ENCODE measurements around the gene MILR1. TPM values are rescaled to one million over a fixed set of nuclear protein-coding genes. Genes with fewer than 3 reads are reported as not detected.

The MILR1 gene
- polyA plus RNA-seq, 2 of the 4 experiments (the other 2 are of a cell fraction): 2.3 to 12.2 TPM

GRCh38 chr17:64497565-64498035, 48.7 kb downstream of the MILR1 start:
- CTCF ChIA-PET: interaction anchor here (0.6 to 12.8 kb wide), 13 partner anchors 9 to 194 kb away, joined by 3 to 300 read pairs (median 4); partner anchors contain the start of genes CEP95 and DDX5
- 52% methylated on average over 4 of the region's 4 CpGs for WGBS (ENCODE audit: missing lambda C conversion rate)

GRCh38 chr17:64498308-64499203, 49.6 kb downstream of the MILR1 start:
- ChIA-PET CTCF (interaction anchor here (0.6 to 12.8 kb wide), 7 partner anchors 8 to 185 kb away, joined by 3 to 300 read pairs (median 4); partner anchors contain the start of genes CEP95 and DDX5), POLR2A (interaction anchor here (0.8 to 3.3 kb wide), 4 partner anchors 8 to 148 kb away, joined by 3 to 132 read pairs (median 6); partner anchors contain the start of genes CEP95 and DDX5)
- no peak for FAIRE-seq
- Histone ChIP-seq H3K9me3 (no peaks in the 10 kb centered on the region), H3K4me2 (peak overlapping the region; percentile 86; the same call in 2 of the 3 replicates), H3K27ac (no peak overlapping the region), H3K4me1 (peaks cover 71% of the 10 kb centered on the region), H3K4me3 (no peak overlapping the region)
- ATAC-seq: no peak
- WGBS (ENCODE audit: missing lambda C conversion rate): 72% methylated on average over 7 of the region's 7 CpGs
- DNase-seq (ENCODE audit: low read depth in 1 of 2, low spot score in 1 of 2): no peak
- TF ChIP-seq GATA3 (IDR thresholded peaks at IDR 0.05; ENCODE audit: borderline replicate concordance): no peak
- TF ChIP-seq, protein P1, sequence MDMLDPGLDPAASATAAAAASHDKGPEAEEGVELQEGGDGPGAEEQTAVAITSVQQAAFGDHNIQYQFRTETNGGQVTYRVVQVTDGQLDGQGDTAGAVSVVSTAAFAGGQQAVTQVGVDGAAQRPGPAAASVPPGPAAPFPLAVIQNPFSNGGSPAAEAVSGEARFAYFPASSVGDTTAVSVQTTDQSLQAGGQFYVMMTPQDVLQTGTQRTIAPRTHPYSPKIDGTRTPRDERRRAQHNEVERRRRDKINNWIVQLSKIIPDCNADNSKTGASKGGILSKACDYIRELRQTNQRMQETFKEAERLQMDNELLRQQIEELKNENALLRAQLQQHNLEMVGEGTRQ (IDR thresholded peaks at IDR 0.05): no peak
- TF ChIP-seq TP53 (CRISPR knock-in tag; IDR thresholded peaks at IDR 0.05): peak; percentile 98
- no peak for TF ChIP-seq FOSL2 (IDR thresholded peaks at IDR 0.05)
- TF ChIP-seq FOSL2 (CRISPR knock-in tag; IDR thresholded peaks at IDR 0.05): peak; percentile 3
- 0 out of 2 replicates have a peak, but pooled peaks have one; percentile 19 for TF ChIP-seq ZSCAN20 (CRISPR knock-in tag; IDR thresholded peaks at IDR 0.05)
- peak; percentile 97 for TF ChIP-seq TFCP2L1 (CRISPR knock-in tag; IDR thresholded peaks at IDR 0.05)
- TF ChIP-seq CHD2 (IDR thresholded peaks at IDR 0.05; ENCODE audit: low read length, partially characterized antibody): peak; percentile 41
- peak; percentile 99 for TF ChIP-seq POLR2AphosphoS2 (conservative IDR thresholded peaks at IDR 0.05; ENCODE audit: low read length)
- TF ChIP-seq, protein P2, sequence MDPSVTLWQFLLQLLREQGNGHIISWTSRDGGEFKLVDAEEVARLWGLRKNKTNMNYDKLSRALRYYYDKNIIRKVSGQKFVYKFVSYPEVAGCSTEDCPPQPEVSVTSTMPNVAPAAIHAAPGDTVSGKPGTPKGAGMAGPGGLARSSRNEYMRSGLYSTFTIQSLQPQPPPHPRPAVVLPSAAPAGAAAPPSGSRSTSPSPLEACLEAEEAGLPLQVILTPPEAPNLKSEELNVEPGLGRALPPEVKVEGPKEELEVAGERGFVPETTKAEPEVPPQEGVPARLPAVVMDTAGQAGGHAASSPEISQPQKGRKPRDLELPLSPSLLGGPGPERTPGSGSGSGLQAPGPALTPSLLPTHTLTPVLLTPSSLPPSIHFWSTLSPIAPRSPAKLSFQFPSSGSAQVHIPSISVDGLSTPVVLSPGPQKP (IDR thresholded peaks at IDR 0.05; ENCODE audit: low read depth, low read length): no peak
- peak; percentile 98 for TF ChIP-seq HOXA7 (CRISPR knock-in tag; IDR thresholded peaks at IDR 0.05)
- no peak for TF ChIP-seq MAZ (IDR thresholded peaks at IDR 0.05; ENCODE audit: borderline replicate concordance, low read depth, low read length)

More at GRCh38 chr17:64497565-64498035, 48.7 kb downstream of the MILR1 start:
- POLR2A ChIA-PET: interaction anchor here (0.7 to 3.3 kb wide), 6 partner anchors 9 to 147 kb away, joined by 3 to 132 read pairs (median 3); partner anchors contain the start of genes CEP95 and DDX5
- Histone ChIP-seq H3K4me3 (peak overlapping the region; percentile 70), H3K4me1 (peaks cover 61% of the 10 kb centered on the region), H3K4me2 (peak overlapping the region; percentile 86), H3K27ac (peak overlapping the region; percentile 87 to 91), H3K9me3 (no peaks in the 10 kb centered on the region)
- TF ChIP-seq JUN (IDR thresholded peaks at IDR 0.05): peak in 1 of 2 experiments; percentile 16; a peak in 1 of 5 replicates
- TF ChIP-seq PHF8 (IDR thresholded peaks at IDR 0.05; ENCODE audit: borderline replicate concordance, low read depth): no peak
- TF ChIP-seq RAD21 (conservative IDR thresholded peaks at IDR 0.05 in 1 of 2, IDR thresholded peaks at IDR 0.05 in 1 of 2): no peak
- TF ChIP-seq HEYL (CRISPR knock-in tag; IDR thresholded peaks at IDR 0.05): no peak; the same call in 1 of the 2 replicates
- TF ChIP-seq, protein P3, sequence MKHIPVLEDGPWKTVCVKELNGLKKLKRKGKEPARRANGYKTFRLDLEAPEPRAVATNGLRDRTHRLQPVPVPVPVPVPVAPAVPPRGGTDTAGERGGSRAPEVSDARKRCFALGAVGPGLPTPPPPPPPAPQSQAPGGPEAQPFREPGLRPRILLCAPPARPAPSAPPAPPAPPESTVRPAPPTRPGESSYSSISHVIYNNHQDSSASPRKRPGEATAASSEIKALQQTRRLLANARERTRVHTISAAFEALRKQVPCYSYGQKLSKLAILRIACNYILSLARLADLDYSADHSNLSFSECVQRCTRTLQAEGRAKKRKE (CRISPR knock-in tag; IDR thresholded peaks at IDR 0.05; ENCODE audit: low read depth): peak; percentile 5; the same call in 1 of the 2 replicates
- TF ChIP-seq CTCF (IDR thresholded peaks at IDR 0.05): 0 out of 3 replicates have a peak, but pooled peaks have one; percentile 9
- no peak for TF ChIP-seq E2F6 (IDR thresholded peaks at IDR 0.05; ENCODE audit: borderline replicate concordance, low read depth)
- TF ChIP-seq GATA3 (IDR thresholded peaks at IDR 0.05; ENCODE audit: borderline replicate concordance): no peak
- TF ChIP-seq EHF (CRISPR knock-in tag; IDR thresholded peaks at IDR 0.05): peak; percentile 49; the same call in 1 of the 2 replicates
- peak; percentile 94 for TF ChIP-seq FOSB (CRISPR knock-in tag; IDR thresholded peaks at IDR 0.05)
- peak; percentile 11; the same call in 1 of the 2 replicates for TF ChIP-seq HOXB5 (CRISPR knock-in tag; IDR thresholded peaks at IDR 0.05)
- TF ChIP-seq, protein P4, sequence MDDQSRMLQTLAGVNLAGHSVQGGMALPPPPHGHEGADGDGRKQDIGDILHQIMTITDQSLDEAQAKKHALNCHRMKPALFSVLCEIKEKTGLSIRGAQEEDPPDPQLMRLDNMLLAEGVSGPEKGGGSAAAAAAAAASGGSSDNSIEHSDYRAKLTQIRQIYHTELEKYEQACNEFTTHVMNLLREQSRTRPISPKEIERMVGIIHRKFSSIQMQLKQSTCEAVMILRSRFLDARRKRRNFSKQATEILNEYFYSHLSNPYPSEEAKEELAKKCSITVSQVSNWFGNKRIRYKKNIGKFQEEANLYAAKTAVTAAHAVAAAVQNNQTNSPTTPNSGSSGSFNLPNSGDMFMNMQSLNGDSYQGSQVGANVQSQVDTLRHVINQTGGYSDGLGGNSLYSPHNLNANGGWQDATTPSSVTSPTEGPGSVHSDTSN (IDR thresholded peaks at IDR 0.05): 0 out of 2 replicates have a peak, but pooled peaks have one; percentile 27
- DNase-seq (ENCODE audit: low read depth in 1 of 2, low spot score in 1 of 2) (no peak), ATAC-seq (peak; percentile 0 to 1; a peak in 1 of 6 replicates), FAIRE-seq (no peak)

Measured in A549 (cell line).